Activated CD4-positive, alpha-beta T cell treated with anti-CD3 and anti-CD28 coated beads for 36 hours (primary cell): ENCODE measurements around the gene RPL14. TPM values are rescaled to one million over a fixed set of nuclear protein-coding genes. Genes with fewer than 3 reads are reported as not detected.
"Not testable (repeated sequence)": the region's sequence is repeated elsewhere in the genome, so short reads cannot be mapped to it uniquely, and the experiment has no call there.

ENCODE experiments used
- ATAC-seq: fragments of 200-7000 bp; cut with Tn5 transposase; one replicate; pipeline ENCODE4 v1.10.0; 2021; ENCODE audit warnings: mild to moderate bottlenecking, moderate library complexity
- CTCF ChIA-PET: fragments of 350-600 bp; sonication (Branson Sonifier 250); formaldehyde crosslinking; loops from one replicate; lab custom pipeline; 2021; ENCODE audit warnings: antibody characterized with exemption; lab: Charles Lee
- POLR2A ChIA-PET: fragments of 350-600 bp; sonication (Branson Sonifier 250); formaldehyde crosslinking; loops from one replicate; lab custom pipeline; 2021; ENCODE audit warnings: antibody characterized with exemption, inconsistent platforms; lab: Charles Lee
- DNase-seq: peaks from one replicate; pipeline ENCODE4 v3.0.0-alpha.2; 2020
- H3K27ac Mint-ChIP-seq: one replicate; pipeline ENCODE4 v1.8.0; 2021; ENCODE audit warnings: mixed read lengths
- H3K27me3 Mint-ChIP-seq: one replicate; pipeline ENCODE4 v1.8.0; 2021; ENCODE audit warnings: mixed read lengths
- H3K36me3 Mint-ChIP-seq: one replicate; pipeline ENCODE4 v1.8.0; 2021; ENCODE audit warnings: low read depth, mixed read lengths
- H3K4me1 Mint-ChIP-seq: one replicate; pipeline ENCODE4 v1.8.0; 2021; ENCODE audit warnings: mixed read lengths
- H3K4me3 Mint-ChIP-seq: one replicate; pipeline ENCODE4 v1.8.0; 2021; ENCODE audit warnings: mild to moderate bottlenecking, moderate library complexity, mixed read lengths
- H3K9me3 Mint-ChIP-seq: one replicate; pipeline ENCODE4 v1.8.0; 2021; ENCODE audit warnings: low read depth, mixed read lengths
- intact Hi-C, 2 experiments: fragments of 100-400 bp; cut with DNase I in 1 of 2; cut with micrococcal nuclease in 1 of 2; formaldehyde crosslinking; loops; one replicate each; pipeline versions ENCODE4 v1.14.2 to v1.15.1; 2022 to 2024; cut with DNase I, micrococcal nuclease
- total RNA-seq, 2 experiments: library from RNA; stranded (reverse); gene quantifications; one replicate each; pipeline ENCODE4 v1.2.3, GENCODE V29; 2021

RPL14 gene
- total RNA-seq, 2 experiments from 2014 or later = 3,053 to 3,976 TPM

DNA sequence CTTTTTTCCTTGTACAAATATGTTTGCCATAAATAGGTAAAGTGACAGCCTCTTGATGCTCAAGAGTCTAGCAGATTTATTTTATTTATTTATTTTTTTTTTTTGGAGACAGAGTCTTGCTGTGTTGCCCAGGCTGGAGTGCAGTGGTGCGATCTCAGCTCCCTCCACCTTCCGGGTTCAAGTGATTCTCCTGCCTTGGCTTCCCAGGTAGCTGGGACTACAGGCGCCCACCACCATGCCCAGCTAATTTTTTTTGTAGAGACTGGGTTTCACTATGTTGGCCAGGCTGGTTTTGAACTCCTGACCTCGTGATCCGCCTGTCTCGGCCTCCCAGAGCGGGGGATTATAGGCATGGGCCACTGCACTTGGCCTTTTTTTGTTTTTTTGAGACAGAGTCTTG is 5.7 kb downstream of the RPL14 start:
- POLR2A ChIA-PET, ATAC-seq, H3K27me3 Mint-ChIP-seq, CTCF ChIA-PET, H3K4me3 Mint-ChIP-seq, H3K27ac Mint-ChIP-seq, DNase-seq, intact Hi-C loops, H3K9me3 Mint-ChIP-seq: not testable (repeated sequence)
- Mint-ChIP-seq H3K4me1 (peaks cover 46% of the 10 kb centered on the region), H3K36me3 (peaks cover 69% of the 10 kb centered on the region)

DNA sequence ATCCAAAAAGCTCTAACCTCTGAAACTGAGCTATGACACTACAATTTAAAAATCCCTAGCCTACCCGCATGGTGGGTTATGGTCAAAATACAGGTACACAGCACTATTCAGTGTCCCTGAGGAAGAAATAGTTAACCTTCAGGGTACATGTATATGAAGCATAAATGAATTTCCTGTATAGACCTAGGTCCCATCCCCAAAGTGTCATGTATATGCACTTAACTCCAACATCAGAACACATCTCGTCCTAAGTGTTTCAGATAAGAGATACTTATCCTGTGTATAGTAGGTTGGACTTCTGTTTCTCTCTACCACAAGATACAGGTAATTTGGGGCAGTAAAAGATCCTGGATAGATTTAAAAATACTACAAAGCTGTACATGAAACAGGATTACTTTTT is 6.4 kb downstream of the RPL14 start:
- CTCF ChIA-PET = no interaction called here
- Mint-ChIP-seq H3K27ac (no peak overlapping the region), H3K9me3 (no peaks in the 10 kb centered on the region), H3K4me1 (peaks cover 41% of the 10 kb centered on the region), H3K27me3 (no peaks in the 10 kb centered on the region), H3K4me3 (no peak overlapping the region), H3K36me3 (peaks cover 66% of the 10 kb centered on the region)
- intact Hi-C loops = no loop called here
- no peak for ATAC-seq
- no peak for DNase-seq
- POLR2A ChIA-PET = no interaction called here

DNA sequence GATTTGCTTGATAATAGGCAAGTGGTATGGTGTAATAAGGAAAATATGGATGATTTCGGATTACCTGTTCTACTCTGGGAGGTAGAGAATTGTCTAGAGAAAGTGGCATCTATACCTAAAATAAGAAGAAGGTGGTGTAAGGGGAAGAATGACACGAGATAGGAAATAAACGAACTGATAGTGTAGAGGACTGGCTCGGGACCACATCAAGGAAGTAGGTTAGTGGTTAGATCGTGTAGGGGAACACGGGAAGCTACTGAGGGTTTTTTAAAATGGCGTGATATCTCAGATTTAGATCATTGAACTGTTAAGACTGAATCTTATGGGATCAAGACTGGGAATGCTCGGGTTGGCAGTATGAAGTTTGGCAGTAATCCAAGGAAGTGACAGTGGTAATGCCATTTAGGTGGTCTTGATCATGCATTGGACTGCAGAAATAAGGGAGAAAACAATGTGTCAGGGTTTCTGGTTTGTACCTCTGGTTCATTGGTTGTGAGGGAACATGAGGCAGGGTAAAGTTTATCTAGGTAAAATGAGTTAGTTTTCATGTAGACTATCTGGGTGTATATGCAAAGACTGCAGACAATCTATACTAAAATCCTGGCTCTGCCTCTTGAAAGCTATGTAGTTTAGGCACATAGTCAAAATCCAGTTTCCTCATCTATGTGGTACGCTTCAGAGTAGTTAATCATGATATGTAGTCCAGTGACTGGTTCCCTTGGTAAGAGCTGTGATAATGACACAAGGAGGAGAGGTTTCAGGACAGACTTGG is 7.4 kb downstream of the RPL14 start:
- peak overlapping the region; percentile 48 for H3K27ac Mint-ChIP-seq
- intact Hi-C loops = no loop called here
- no peak overlapping the region for H3K4me3 Mint-ChIP-seq
- POLR2A ChIA-PET = interaction anchor here (1.0 kb wide), 1 partner anchor 13 kb away, joined by 3 read pairs; the partner anchor contains the start of gene ZNF619
- H3K9me3 Mint-ChIP-seq = no peaks in the 10 kb centered on the region
- H3K4me1 Mint-ChIP-seq = peaks cover 32% of the 10 kb centered on the region
- H3K27me3 Mint-ChIP-seq = no peaks in the 10 kb centered on the region
- ATAC-seq (peak; percentile 40), DNase-seq (no peak)
- CTCF ChIA-PET = interaction anchor here (0.9 kb wide), 1 partner anchor 9 kb away, joined by 3 read pairs; no protein-coding TSS in a partner anchor
- H3K36me3 Mint-ChIP-seq = peaks cover 56% of the 10 kb centered on the region

DNA sequence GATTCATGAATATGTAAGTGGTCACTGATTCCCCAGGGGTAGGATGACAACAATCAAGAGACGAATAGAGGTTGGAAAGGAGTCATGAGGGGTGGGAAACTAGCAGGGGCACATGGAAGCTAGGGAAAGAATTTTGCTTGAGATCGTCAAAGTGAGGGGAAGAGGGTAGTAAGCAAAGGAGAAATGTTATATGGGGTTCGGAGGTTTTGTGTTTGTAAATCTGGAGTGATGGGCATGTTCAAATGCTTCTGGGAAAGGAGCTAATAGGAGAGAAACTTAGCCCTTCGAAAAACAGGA is 7.9 kb downstream of the RPL14 start:
- peaks cover 28% of the 10 kb centered on the region for H3K4me1 Mint-ChIP-seq
- DNase-seq = no peak
- no peaks in the 10 kb centered on the region for H3K9me3 Mint-ChIP-seq
- H3K36me3 Mint-ChIP-seq = peaks cover 56% of the 10 kb centered on the region
- no peak overlapping the region for H3K4me3 Mint-ChIP-seq
- intact Hi-C loops = no loop called here
- H3K27ac Mint-ChIP-seq = peak overlapping the region; percentile 44
- no peak for ATAC-seq
- ChIA-PET POLR2A (interaction anchor here (1.0 kb wide), 1 partner anchor 12 kb away, joined by 3 read pairs; the partner anchor contains the start of gene ZNF619), CTCF (interaction anchor here (0.9 kb wide), 1 partner anchor 10 kb away, joined by 3 read pairs; no protein-coding TSS in a partner anchor)
- no peaks in the 10 kb centered on the region for H3K27me3 Mint-ChIP-seq

DNA sequence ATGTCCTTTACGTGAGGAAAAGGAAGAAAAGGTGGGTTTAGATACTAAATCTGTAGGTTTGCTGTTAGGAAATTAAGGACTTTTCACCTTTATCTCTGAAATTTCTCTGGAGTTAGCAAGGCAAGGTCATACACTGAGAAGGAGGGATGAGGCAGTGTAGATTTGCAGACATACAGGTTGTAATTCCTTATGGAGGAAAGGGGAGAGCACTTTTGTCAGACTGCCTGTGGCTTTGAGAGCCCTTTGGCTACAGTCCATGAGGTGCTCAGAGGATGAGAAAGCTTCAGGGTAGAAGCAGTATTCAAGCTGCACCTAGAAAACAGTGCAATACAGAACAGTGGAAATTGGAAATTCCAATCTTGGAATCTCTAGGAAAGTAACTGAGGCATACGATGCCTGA is 8.3 kb downstream of the RPL14 start:
- intact Hi-C loops = no loop called here
- Mint-ChIP-seq H3K4me1 (peaks cover 24% of the 10 kb centered on the region), H3K27ac (peak overlapping the region; percentile 44), H3K36me3 (peaks cover 52% of the 10 kb centered on the region), H3K27me3 (no peaks in the 10 kb centered on the region), H3K4me3 (no peak overlapping the region), H3K9me3 (no peaks in the 10 kb centered on the region)
- ChIA-PET POLR2A (interaction anchor here (1.0 kb wide), 1 partner anchor 12 kb away, joined by 3 read pairs; the partner anchor contains the start of gene ZNF619), CTCF (interaction anchor here (0.9 kb wide), 1 partner anchor 10 kb away, joined by 3 read pairs; no protein-coding TSS in a partner anchor)
- ATAC-seq (no peak), DNase-seq (no peak)

DNA sequence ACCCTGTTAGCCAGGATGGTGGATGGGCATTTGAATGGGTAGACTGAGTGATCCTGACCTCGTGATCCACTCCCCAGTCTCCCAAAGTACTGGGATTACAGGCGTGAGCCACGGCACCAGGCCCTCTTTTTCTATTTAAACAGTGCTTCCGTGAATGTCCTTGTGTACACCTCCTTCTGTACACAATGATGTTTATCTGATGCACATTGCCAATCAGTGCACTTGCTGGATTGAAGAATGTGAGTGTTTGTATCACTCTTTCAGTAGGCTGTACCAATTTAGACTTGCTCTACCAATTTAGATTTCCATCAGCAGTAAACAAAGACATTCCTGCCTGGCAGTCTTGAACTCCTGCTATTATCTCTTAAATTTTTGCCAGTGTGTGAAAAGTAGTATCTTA is 10.9 kb downstream of the RPL14 start:
- Mint-ChIP-seq H3K27ac (no peak overlapping the region), H3K36me3 (peaks cover 32% of the 10 kb centered on the region), H3K4me1 (peaks cover 11% of the 10 kb centered on the region), H3K9me3 (no peaks in the 10 kb centered on the region), H3K27me3 (no peaks in the 10 kb centered on the region), H3K4me3 (no peak overlapping the region)
- DNase-seq = no peak
- ChIA-PET POLR2A (no interaction called here), CTCF (no interaction called here)
- intact Hi-C loops = no loop called here
- ATAC-seq = no peak

DNA sequence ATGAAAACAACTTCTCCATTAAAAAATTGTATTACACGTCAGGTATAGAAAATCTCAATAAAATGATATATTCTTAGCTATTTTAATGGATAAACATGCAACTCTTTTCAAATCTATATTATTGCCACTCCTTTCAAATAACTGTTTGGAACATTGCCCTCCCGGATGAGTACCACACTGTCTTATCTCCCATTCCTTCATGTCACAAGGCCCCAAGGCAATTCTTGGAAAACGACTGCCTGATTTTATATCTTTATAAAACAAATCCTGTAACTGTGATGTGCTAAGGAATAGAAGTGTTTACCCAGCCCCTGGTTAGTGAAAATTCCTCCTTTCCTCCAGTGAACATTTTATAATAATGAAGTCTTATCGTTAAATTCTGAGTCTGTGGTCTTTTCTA is 13.6 kb downstream of the RPL14 start:
- H3K4me1 Mint-ChIP-seq = no peaks in the 10 kb centered on the region
- ATAC-seq (no peak), DNase-seq (no peak)
- no peak overlapping the region for H3K27ac Mint-ChIP-seq
- no peaks in the 10 kb centered on the region for H3K9me3 Mint-ChIP-seq
- peaks cover 10% of the 10 kb centered on the region for H3K36me3 Mint-ChIP-seq
- intact Hi-C loops = no loop called here
- POLR2A ChIA-PET = no interaction called here
- H3K4me3 Mint-ChIP-seq = no peak overlapping the region
- CTCF ChIA-PET = interaction anchor here (1.5 to 1.6 kb wide), 2 partner anchors 144 to 279 kb away, joined by 3 to 5 read pairs; no protein-coding TSS in a partner anchor
- no peaks in the 10 kb centered on the region for H3K27me3 Mint-ChIP-seq

DNA sequence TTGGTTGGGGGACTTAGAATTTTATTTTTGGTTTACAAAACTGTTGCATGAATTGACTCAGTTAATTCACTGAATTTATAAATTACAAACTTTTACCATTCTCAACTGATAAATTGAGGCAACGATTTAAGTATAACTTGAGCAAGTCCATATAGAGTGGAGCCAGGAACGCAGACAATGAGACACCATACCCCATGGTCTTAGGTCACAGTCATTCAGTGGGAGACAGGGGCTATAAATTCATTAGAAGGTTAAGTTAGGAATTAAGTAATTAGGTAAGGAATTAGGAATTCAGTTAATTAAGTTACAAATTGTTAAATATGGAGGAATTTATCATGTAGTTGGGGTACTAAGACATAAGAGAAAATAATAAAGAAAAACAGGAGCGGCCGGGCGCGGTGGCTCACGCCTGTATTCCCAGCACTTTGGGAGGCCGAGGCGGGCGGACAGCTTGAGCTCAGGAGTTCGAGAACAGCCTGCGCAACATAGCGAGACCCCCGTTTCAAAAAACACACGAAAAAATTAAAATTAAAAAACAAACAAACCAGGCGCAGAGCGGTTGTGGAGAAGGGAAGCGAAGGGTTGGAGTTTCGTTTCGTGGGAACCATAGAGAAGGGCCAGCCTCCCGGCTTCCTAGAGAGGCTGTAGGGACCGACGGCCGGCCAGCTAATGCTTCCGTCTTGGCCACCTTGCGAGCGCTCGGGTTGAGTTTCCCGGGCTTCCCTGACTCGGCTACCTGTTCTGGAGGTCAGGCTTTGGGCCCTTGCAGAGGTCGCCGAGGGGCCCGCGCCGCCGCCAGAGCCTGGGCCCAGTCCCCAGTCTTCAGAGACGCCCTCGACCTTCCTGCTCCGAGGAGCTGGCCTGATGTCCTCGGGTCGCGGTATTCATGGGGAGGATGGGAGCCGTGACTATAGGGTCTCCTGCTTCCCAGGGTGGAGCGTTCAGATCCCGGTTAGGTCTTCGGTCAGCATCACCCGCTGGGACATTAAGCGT is 19.6 kb downstream of the RPL14 start, which contains the start of gene ZNF619:
Gene ZNF619, plus strand, starts transcription at position 645 of the 993 bp plus-strand sequence. CDS start 858 bp downstream, outside the sequence.
- peaks cover 7% of the 10 kb centered on the region for H3K36me3 Mint-ChIP-seq

DNA sequence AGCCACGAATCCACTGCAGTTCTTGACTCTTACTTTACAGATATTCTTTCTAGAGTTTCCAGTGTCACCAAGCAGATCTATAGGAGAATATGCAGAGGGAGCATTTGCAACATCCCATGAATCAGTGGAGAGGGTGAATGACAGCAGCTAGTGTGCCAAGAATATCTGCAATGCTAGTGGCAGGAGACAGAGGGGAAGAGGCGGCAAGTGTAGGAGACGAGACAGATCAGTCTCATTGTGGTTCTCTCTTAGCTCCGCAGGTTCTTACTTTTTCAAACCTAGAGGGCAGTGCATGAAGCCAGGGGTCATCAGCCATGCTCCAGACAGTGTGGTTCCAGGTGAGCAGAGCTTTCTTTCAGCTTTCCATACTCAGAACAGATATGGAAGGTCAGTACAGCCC is 20.5 kb downstream of the RPL14 start:
- no peaks in the 10 kb centered on the region for H3K27me3 Mint-ChIP-seq
- H3K4me1 Mint-ChIP-seq = peaks cover 20% of the 10 kb centered on the region
- H3K4me3 Mint-ChIP-seq = peak overlapping the region; percentile 80
- peaks cover 13% of the 10 kb centered on the region for H3K36me3 Mint-ChIP-seq
- ChIA-PET POLR2A (interaction anchor here (0.8 to 1.4 kb wide), 4 partner anchors 12 to 48 kb away, joined by 3 to 4 read pairs (median 4); partner anchors contain the start of gene RPL14), CTCF (interaction anchor here (1.0 to 1.6 kb wide), 3 partner anchors 9 to 28 kb away, joined by 3 to 4 read pairs (median 4); partner anchors contain the start of gene ZNF620)
- no peak for ATAC-seq
- peak overlapping the region; percentile 83 for H3K27ac Mint-ChIP-seq
- intact Hi-C loops = loop anchor here (1.0 to 5.0 kb wide), 5 partner anchors 20 to 47 kb away; partner anchors contain the start of genes ZNF621 (in 2 of the 2) and RPL14 (in 1 of the 2)
- no peak for DNase-seq
- no peaks in the 10 kb centered on the region for H3K9me3 Mint-ChIP-seq

More for the DNA sequence above, 19.6 kb downstream of the RPL14 start, which contains the start of gene ZNF619:
- H3K9me3 Mint-ChIP-seq = no peaks in the 10 kb centered on the region
- H3K27me3 Mint-ChIP-seq = no peaks in the 10 kb centered on the region
- ATAC-seq (peak; percentile 79), DNase-seq (peak; percentile 64)
- intact Hi-C loops = loop anchor here (1.0 to 5.0 kb wide), 5 partner anchors 19 to 48 kb away; partner anchors contain the start of genes ZNF621 (in 2 of the 2) and RPL14 (in 1 of the 2)
- POLR2A ChIA-PET = interaction anchor here (0.9 to 1.1 kb wide), 2 partner anchors 11 to 49 kb away, joined by 3 to 4 read pairs; no protein-coding TSS in a partner anchor
- CTCF ChIA-PET = interaction anchor here (0.7 to 1.6 kb wide), 2 partner anchors 24 to 29 kb away, joined by 3 to 4 read pairs; partner anchors contain the start of gene ZNF620
- H3K4me1 Mint-ChIP-seq = peaks cover 15% of the 10 kb centered on the region
- H3K27ac Mint-ChIP-seq = peak within 1 kb of the TSS; percentile 83
- H3K4me3 Mint-ChIP-seq = peak within 1 kb of the TSS; percentile 80

DNA sequence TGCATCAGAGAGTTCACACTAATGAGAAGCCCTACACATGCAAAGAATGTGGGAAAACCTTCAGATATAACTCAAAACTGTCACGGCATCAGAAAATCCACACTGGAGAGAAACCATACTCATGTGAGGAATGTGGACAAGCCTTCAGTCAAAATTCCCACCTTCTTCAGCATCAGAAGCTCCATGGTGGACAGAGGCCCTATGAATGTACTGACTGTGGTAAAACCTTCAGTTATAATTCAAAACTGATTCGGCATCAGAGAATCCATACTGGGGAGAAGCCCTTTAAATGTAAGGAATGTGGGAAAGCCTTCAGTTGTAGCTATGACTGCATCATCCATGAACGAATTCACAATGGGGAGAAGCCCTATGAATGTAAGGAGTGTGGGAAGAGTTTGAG is 30.0 kb downstream of the RPL14 start:
- no peak overlapping the region for H3K4me3 Mint-ChIP-seq
- H3K27me3 Mint-ChIP-seq = no peaks in the 10 kb centered on the region
- H3K9me3 Mint-ChIP-seq = peaks cover 20% of the 10 kb centered on the region
- POLR2A ChIA-PET = no interaction called here
- ATAC-seq = no peak
- no peak overlapping the region for H3K27ac Mint-ChIP-seq
- no peak for DNase-seq
- H3K36me3 Mint-ChIP-seq = peaks cover 41% of the 10 kb centered on the region
- CTCF ChIA-PET = no interaction called here
- intact Hi-C loops = no loop called here
- peaks cover 11% of the 10 kb centered on the region for H3K4me1 Mint-ChIP-seq
